BLaER1 treated with 17β-estradiol and CSF1 and Interleukin-3, amounts not matched to agents 10 nM and 100 nM (cell line): ENCODE data around the gene EDA2R.
A peak's percentile ranks its signal among the peaks of the same experiment; 100 is the strongest.

ENCODE experiments used
- H3K27ac ChIP-seq, 11 experiments: shearing (Covaris generic); formaldehyde crosslinking; 2 replicates each; pipeline ENCODE4 v1.8.1; 2022
- H3K27me3 ChIP-seq, 11 experiments: shearing (Covaris generic); formaldehyde crosslinking; 2 replicates each; pipeline ENCODE4 v1.8.1; 2022
- H3K36me3 ChIP-seq, 11 experiments: shearing (Covaris generic); formaldehyde crosslinking; 2 replicates each; pipeline ENCODE4 v1.8.1; 2022
- H3K4me1 ChIP-seq, 10 experiments: shearing (Covaris generic); formaldehyde crosslinking; 2 replicates each; pipeline ENCODE4 v1.8.1; 2022
- H3K4me2 ChIP-seq, 11 experiments: shearing (Covaris generic); formaldehyde crosslinking; 2 replicates each; pipeline ENCODE4 v1.8.1; 2022
- H3K4me3 ChIP-seq, 10 experiments: shearing (Covaris generic); formaldehyde crosslinking; 2 replicates each; pipeline ENCODE4 v1.8.1; 2022
- H3K9ac ChIP-seq, 11 experiments: shearing (Covaris generic); formaldehyde crosslinking; 2 replicates each; pipeline ENCODE4 v1.8.1; 2022
- H3K9me3 ChIP-seq, 11 experiments: shearing (Covaris generic); formaldehyde crosslinking; replicated peaks in 1 of 11; 2 replicates each; pipeline ENCODE4 v1.8.1; 2022
- H4K20me1 ChIP-seq, 11 experiments: shearing (Covaris generic); formaldehyde crosslinking; 2 replicates each; pipeline ENCODE4 v1.8.1; 2022
- Cebpa-rat ChIP-seq, 11 experiments: shearing (Covaris generic); IDR thresholded peaks; 2 replicates each; pipeline ENCODE4 v1.8.1; 2022

EDA2R gene

DNA sequence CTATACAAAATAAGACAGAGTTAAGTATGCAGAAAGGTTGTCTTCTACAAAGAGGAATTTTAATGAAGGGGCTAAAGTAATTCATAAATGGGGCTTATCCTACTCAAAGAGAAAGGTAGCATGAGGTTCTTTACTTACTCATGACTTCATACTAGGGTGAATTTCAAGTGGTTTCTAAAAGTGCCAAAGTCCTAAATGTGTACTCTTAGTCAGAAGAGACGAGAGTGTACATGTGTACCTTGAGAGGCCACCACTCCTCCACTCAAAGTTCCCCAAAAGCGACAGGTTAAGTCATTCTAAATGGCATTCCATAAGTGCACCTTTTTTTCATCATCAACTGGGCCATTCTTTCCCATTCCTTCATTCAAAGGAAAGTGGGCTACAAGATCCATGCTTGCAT is 21.9 kb downstream of the EDA2R start:
- Histone ChIP-seq H3K4me1 (peaks cover 0 to 11% (median 0%) of the 10 kb centered on the region in 10 experiments; a peak in 3 of 20 replicates), H3K4me3 (no peak overlapping the region), H3K36me3 (peaks cover 0 to 23% (median 0%) of the 10 kb centered on the region in 11 experiments; a peak in 7 of 22 replicates), H3K9ac (no peak overlapping the region), H3K27ac (no peak overlapping the region), H4K20me1 (peaks cover 0 to 36% (median 3%) of the 10 kb centered on the region in 11 experiments; a peak in 9 of 22 replicates), H3K27me3 (peaks cover 33 to 93% (median 73%) of the 10 kb centered on the region in 11 experiments), H3K4me2 (0 out of 22 replicates have a peak overlapping the region, but pooled peaks of 1 of the 11 experiments have one; percentile 6), H3K9me3 (peaks cover 0 to 4% (median 0%) of the 10 kb centered on the region in 11 experiments; a peak in 1 of 22 replicates)
- no peak for TF ChIP-seq Cebpa-rat (IDR thresholded peaks at IDR 0.05)

DNA sequence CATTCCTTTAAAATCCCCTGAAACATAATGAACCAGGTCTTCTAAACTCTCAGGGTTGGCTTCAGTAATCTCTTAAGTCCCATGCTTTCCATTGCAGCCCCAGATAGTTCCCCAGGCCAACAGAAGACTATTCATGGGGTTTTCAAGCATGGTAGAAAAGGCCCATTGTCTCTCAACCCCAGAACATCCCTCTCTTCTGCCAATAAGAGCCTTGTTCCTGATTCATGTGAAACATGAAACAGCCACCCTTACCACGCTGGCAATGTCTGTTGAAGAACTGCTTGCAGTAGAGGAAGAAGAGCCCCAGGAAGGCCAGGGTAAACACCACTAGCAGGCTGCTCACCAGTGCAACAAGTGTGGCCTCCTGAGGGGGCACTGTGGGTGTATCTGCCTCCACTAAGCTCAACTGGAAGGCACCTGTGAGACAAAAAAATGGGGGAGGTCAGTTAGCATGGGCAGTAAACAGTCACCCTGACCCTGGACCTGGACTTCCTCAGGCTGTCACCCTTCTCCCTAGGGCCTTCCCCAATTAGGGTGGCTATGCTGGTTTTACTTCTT is 36.4 kb downstream of the EDA2R start:
- no peak overlapping the region for H3K27ac ChIP-seq
- no peak overlapping the region for H3K9ac ChIP-seq
- peaks cover 5 to 17% (median 10%) of the 10 kb centered on the region in 11 experiments; a peak in 21 of 22 replicates for H3K9me3 ChIP-seq
- H3K4me2 ChIP-seq: no peak overlapping the region
- peaks cover 0 to 55% (median 16%) of the 10 kb centered on the region in 11 experiments; a peak in 13 of 22 replicates for H3K36me3 ChIP-seq
- no peaks in the 10 kb centered on the region for H4K20me1 ChIP-seq
- H3K27me3 ChIP-seq: peaks cover 39 to 95% (median 86%) of the 10 kb centered on the region in 11 experiments
- H3K4me3 ChIP-seq: no peak overlapping the region
- TF ChIP-seq Cebpa-rat (IDR thresholded peaks at IDR 0.05): no peak
- H3K4me1 ChIP-seq: no peaks in the 10 kb centered on the region

GRCh38 chrX:66601522-66601921 is 37.4 kb downstream of the EDA2R start:
- no peak for TF ChIP-seq Cebpa-rat (IDR thresholded peaks at IDR 0.05)
- H4K20me1 ChIP-seq: no peaks in the 10 kb centered on the region
- no peaks in the 10 kb centered on the region for H3K4me1 ChIP-seq
- H3K9ac ChIP-seq: no peak overlapping the region
- no peak overlapping the region; a peak in 1 of 22 replicates for H3K4me2 ChIP-seq
- H3K27me3 ChIP-seq: peaks cover 40 to 96% (median 87%) of the 10 kb centered on the region in 11 experiments
- H3K9me3 ChIP-seq: peaks cover 0 to 8% (median under 1%) of the 10 kb centered on the region in 11 experiments; a peak in 5 of 22 replicates
- peaks cover 0 to 64% (median 17%) of the 10 kb centered on the region in 11 experiments; a peak in 14 of 22 replicates for H3K36me3 ChIP-seq
- no peak overlapping the region for H3K27ac ChIP-seq
- no peak overlapping the region for H3K4me3 ChIP-seq

DNA sequence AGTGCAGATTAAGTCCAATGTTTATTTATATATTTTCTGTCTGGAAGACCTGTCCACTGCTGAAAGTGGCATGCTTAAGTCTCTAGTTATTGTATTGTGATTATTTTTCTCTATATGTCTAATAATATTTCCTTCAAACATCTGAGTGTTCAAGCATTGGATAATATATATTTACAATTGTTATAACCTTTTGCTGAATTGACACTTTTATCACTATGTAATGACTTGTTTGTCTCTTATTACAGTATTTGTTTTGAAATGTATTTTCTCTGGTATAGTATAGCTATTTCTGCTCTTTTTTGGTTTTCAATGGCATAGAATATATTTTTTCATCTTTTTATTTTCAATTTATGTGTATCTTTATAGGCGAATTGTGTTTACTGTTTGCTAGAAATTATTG is 59.7 kb downstream of the EDA2R start:
- H3K27me3 ChIP-seq: peaks cover 9 to 57% (median 42%) of the 10 kb centered on the region in 11 experiments; a peak in 19 of 22 replicates
- no peaks in the 10 kb centered on the region for H4K20me1 ChIP-seq
- H3K9me3 ChIP-seq: peaks cover 5 to 33% (median 9%) of the 10 kb centered on the region in 11 experiments; a peak in 19 of 22 replicates
- H3K9ac ChIP-seq: no peak overlapping the region
- no peaks in the 10 kb centered on the region for H3K4me1 ChIP-seq
- no peak for TF ChIP-seq Cebpa-rat (IDR thresholded peaks at IDR 0.05)
- no peak overlapping the region for H3K4me2 ChIP-seq
- no peaks in the 10 kb centered on the region for H3K36me3 ChIP-seq
- no peak overlapping the region for H3K4me3 ChIP-seq
- no peak overlapping the region for H3K27ac ChIP-seq

- TF ChIP-seq Cebpa-rat (IDR thresholded peaks at IDR 0.05): no peak
- Histone ChIP-seq H3K9me3 (no peaks in the 10 kb centered on the region), H3K4me1 (no peaks in the 10 kb centered on the region; a peak in 1 of 20 replicates), H4K20me1 (no peaks in the 10 kb centered on the region), H3K4me3 (no peak overlapping the region), H3K9ac (no peak overlapping the region), H3K27ac (no peak overlapping the region), H3K27me3 (peaks cover 31 to 80% (median 74%) of the 10 kb centered on the region in 11 experiments), H3K4me2 (no peak overlapping the region; a peak in 1 of 22 replicates), H3K36me3 (no peaks in the 10 kb centered on the region)
Observed at GRCh38 chrX:66553973-66554372, 84.9 kb downstream of the EDA2R start.

GRCh38 chrX:66547847-66548369 is 91.0 kb downstream of the EDA2R start:
- Histone ChIP-seq H3K36me3 (no peaks in the 10 kb centered on the region), H3K27ac (no peak overlapping the region), H3K4me2 (no peak overlapping the region), H3K4me3 (no peak overlapping the region), H3K4me1 (peaks cover 0 to 5% (median 0%) of the 10 kb centered on the region in 10 experiments; a peak in 2 of 20 replicates), H3K9ac (no peak overlapping the region), H3K9me3 (no peaks in the 10 kb centered on the region), H3K27me3 (peaks cover 0 to 45% (median 30%) of the 10 kb centered on the region in 11 experiments; a peak in 20 of 22 replicates), H4K20me1 (no peaks in the 10 kb centered on the region)
- TF ChIP-seq Cebpa-rat (IDR thresholded peaks at IDR 0.05): no peak
